Epithelial cell of esophagus (primary cell): ENCODE results near the gene SCUBE1.

ENCODE experiments used
- DNase-seq: peaks from one replicate; pipeline ENCODE4 v3.0.0; 2010; ENCODE audit warnings: low read depth
- H3K4me3 ChIP-seq: 2 replicates; pipeline ENCODE4 v1.5.1; 2011; ENCODE audit warnings: mild to moderate bottlenecking, low read length, control low read depth
- CTCF ChIP-seq: IDR thresholded peaks from 2 replicates; pipeline ENCODE4 v1.5.1; 2011; ENCODE audit warnings: low read depth, mild to moderate bottlenecking, low read length, control low read depth, inconsistent platforms; ENCODE audit not compliant: insufficient read depth; ENCODE audit errors: missing control alignments

The SCUBE1 gene

DNA sequence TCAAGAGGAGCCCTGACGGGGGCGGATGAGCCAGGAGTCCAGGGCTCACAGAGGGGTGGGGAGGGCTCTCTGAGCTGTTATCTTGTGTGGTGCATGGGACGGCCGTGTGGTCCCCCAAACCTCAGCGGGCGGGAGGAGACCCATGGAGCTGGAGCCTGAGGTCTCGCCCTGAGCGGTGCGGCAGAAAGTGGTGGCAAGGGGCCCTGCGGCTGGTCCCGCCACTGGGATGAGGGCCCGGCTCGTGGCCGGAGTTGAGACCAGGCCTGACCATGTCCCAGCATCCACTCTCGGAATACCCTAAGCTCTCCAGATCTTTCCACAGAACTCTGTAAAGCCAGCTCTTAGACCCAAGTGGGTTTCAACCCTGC is 133.7 kb downstream of the SCUBE1 start:
- no peak for DNase-seq
- H3K4me3 ChIP-seq, result no peak overlapping the region

DNA sequence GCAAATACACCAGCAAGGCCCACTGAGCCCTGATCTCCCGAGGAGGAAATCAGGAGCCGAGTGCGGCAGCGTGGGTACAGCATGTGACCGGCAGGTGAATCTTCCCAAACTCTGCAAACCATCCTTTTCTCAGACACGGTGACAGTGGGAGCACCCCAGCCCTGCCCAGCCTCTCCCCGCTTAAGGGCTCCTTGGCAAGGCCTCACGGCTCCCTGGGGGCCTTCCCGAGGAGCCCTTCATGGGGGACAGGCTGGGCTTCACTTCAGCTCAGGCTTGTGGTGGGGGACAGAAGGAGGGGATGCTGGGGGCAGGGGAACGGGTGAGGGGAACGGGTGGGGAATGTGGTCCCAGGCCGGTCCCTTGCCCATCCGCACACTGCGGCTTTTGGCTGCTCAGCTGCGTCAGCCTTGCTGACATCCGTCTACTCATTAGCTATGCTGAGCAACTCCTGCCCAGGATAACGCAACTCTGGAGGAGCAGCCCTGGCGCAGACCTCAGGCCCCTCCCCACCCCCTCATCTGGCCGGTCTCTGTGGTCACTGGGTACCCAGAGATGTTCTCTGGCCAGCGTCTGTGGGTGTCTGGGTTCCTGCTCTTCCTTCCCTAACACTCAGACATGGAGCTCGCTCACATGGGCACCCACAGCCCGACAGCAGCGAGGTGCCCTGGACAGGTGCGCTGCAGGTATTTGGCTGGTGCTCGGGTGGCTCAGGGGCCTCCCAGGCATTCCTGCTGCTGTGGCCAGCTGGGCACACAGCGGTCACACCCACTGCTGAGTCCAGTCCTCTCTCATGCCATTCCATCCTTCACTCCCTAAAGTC is 134.3 kb downstream of the SCUBE1 start:
- DNase-seq, result no peak
- no peak for TF ChIP-seq CTCF
- no peak overlapping the region for H3K4me3 ChIP-seq

More for the DNA sequence above, 133.7 kb downstream of the SCUBE1 start:
- no peak for TF ChIP-seq CTCF

- DNase-seq, result peak; percentile 16
Observed at GRCh38 chr22:43207849-43208702, 135.1 kb downstream of the SCUBE1 start.

GRCh38 chr22:43207386-43207785 is 135.8 kb downstream of the SCUBE1 start:
- DNase-seq, result no peak

More at GRCh38 chr22:43207849-43208702, 135.1 kb downstream of the SCUBE1 start:
- TF ChIP-seq CTCF, result no peak
- no peak overlapping the region for H3K4me3 ChIP-seq

DNA sequence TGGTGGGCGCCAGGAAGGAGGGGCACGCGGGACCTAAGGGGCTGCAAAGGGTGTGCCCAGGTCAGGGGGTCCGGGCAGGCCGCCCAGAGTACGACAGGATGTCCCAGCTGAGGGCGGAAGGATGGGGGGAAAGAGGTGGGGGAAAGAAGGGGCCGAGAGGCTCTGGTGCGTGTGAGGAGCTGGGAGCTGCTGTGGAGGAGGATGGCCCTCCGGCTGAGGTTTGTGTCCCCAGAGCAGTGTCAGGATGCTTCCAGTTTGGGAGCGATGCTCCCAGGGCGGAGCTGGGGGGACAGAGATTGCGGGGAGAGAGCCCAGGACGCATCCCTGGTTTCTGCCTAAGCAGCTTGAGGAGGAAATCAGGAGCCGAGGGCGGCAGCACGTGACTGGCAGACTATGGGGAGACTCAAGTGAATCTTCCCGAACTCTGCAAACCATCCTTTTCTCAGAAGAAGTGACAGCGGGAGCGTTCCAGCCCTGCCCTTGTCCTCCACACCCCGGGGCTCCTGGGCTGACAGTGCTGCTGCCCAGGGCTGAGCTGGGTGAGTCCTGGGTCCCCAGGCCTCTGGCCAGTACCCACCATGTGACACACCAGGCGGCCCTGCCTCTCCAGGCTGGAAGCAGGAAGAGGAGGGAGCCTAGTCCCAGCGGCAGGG is 136.5 kb downstream of the SCUBE1 start:
- TF ChIP-seq CTCF, result no peak
- no peak overlapping the region for H3K4me3 ChIP-seq
- no peak for DNase-seq

More at GRCh38 chr22:43207386-43207785, 135.8 kb downstream of the SCUBE1 start:
- no peak overlapping the region for H3K4me3 ChIP-seq
- no peak for TF ChIP-seq CTCF

- DNase-seq, result no peak
- no peak for TF ChIP-seq CTCF
- H3K4me3 ChIP-seq, result no peak overlapping the region
Observed at GRCh38 chr22:43205748-43206508, 137.2 kb downstream of the SCUBE1 start.
